ENCODE measurements around the gene NMU.
"Not testable (repeated sequence)": the region's sequence is repeated elsewhere in the genome, so short reads cannot be mapped to it uniquely, and the experiment has no call there.

The NMU gene

DNA sequence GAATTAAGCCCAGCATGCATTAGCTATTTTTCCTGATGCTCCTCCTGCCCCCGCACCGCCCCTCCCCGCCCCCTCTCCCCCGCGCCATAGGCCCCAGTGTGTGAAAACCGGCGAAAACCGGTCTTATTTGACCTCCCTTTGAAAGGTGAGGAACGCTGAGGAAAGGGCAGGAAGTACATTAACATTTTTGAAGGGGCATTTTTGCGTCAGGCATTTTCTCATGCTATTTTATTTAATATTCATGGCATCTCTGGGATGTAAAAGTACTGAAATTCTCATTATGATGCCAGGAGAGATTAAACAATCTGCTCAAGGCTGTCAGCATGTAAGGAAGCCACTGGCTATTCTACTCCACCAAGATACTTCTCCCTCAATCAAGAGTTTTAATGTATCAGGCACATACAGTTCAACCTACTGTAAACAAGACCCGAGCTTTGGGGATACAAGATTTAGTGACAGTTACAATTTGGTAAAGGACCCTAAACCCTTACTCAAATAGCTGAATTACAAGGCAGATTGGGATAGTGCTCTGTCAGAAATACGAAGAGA lies 1.2 kb upstream of the NMU start:
- TF ChIP-seq FOXP2 (optimal IDR thresholded peaks at IDR 0.05; ENCODE audit: control extremely low read depth, extremely low read length, insufficient read depth), result no peak
- no peak for TF ChIP-seq EZH2 (IDR thresholded peaks at IDR 0.05)
- TF ChIP-seq POLR2AphosphoS5 (IDR thresholded peaks at IDR 0.05; ENCODE audit: borderline replicate concordance, low read depth, low read length), result no peak
- DNase-seq (ENCODE audit: low read depth, low spot score), result no peak
- no peaks in the 10 kb centered on the region for H3K9me3 ChIP-seq (ENCODE audit: low read depth, low read length)
- no peak overlapping the region for H3K9ac ChIP-seq (ENCODE audit: insufficient read length)
- no peak overlapping the region for H3K4me3 ChIP-seq
- no peak overlapping the region for H3K27ac ChIP-seq
- H3K36me3 ChIP-seq (ENCODE audit: insufficient read depth, low read length), result no peaks in the 10 kb centered on the region

DNA sequence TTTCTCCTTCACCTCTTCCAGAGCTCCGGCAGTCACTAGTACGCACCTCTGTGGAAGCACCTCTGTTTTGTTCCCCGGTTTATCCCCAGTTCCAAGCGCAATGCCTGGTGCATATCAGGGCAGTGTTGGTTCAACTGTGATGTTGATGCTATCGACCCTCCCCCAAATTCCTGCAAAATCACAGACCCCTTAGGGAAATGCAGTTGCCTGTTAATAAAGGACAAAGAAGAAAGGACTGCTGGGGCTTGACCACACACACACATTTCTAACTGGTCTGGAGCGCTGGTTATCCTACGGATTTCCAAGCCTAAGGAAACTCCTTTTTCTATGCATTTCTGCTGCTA lies 530 bp upstream of the NMU start:
- H3K36me3 ChIP-seq (ENCODE audit: insufficient read depth, low read length), result no peaks in the 10 kb centered on the region
- no peak overlapping the region for H3K9ac ChIP-seq (ENCODE audit: insufficient read length)
- peak overlapping the region; percentile 60 for H3K4me3 ChIP-seq
- DNase-seq (ENCODE audit: low read depth, low spot score), result no peak
- no peak overlapping the region for H3K27ac ChIP-seq
- TF ChIP-seq EZH2 (IDR thresholded peaks at IDR 0.05) (no peak), POLR2AphosphoS5 (IDR thresholded peaks at IDR 0.05; ENCODE audit: borderline replicate concordance, low read depth, low read length) (no peak), FOXP2 (optimal IDR thresholded peaks at IDR 0.05; ENCODE audit: control extremely low read depth, extremely low read length, insufficient read depth) (no peak)
- no peaks in the 10 kb centered on the region for H3K9me3 ChIP-seq (ENCODE audit: low read depth, low read length)

DNA sequence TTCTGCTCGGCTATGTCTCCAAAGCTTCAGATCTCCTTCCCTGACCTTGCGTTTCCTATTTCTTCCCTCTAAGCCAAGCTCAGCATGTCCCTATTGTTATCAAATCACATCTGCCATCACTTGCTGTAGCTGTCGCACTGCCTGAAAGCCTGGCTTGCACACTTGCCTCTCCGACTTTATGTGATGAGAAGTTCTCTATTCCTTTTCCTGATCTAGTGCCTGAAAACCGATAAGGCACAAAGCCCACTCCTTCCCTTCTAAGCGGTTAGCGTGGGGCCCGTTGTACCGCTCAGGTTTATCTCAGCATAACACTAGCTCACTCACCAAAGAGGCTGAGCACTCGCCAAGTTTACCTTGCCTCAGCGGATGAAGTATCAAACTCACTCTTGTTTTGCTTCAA lies 816 bp downstream of the NMU start:
- Histone ChIP-seq H3K36me3 (ENCODE audit: insufficient read depth, low read length) (no peaks in the 10 kb centered on the region), H3K27ac (no peak overlapping the region), H3K9ac (ENCODE audit: insufficient read length) (no peak overlapping the region), H3K4me3 (no peak overlapping the region), H3K9me3 (ENCODE audit: low read depth, low read length) (no peaks in the 10 kb centered on the region)
- TF ChIP-seq POLR2AphosphoS5 (IDR thresholded peaks at IDR 0.05; ENCODE audit: borderline replicate concordance, low read depth, low read length), result no peak
- no peak for TF ChIP-seq FOXP2 (optimal IDR thresholded peaks at IDR 0.05; ENCODE audit: control extremely low read depth, extremely low read length, insufficient read depth)
- TF ChIP-seq EZH2 (IDR thresholded peaks at IDR 0.05), result no peak
- no peak for DNase-seq (ENCODE audit: low read depth, low spot score)

DNA sequence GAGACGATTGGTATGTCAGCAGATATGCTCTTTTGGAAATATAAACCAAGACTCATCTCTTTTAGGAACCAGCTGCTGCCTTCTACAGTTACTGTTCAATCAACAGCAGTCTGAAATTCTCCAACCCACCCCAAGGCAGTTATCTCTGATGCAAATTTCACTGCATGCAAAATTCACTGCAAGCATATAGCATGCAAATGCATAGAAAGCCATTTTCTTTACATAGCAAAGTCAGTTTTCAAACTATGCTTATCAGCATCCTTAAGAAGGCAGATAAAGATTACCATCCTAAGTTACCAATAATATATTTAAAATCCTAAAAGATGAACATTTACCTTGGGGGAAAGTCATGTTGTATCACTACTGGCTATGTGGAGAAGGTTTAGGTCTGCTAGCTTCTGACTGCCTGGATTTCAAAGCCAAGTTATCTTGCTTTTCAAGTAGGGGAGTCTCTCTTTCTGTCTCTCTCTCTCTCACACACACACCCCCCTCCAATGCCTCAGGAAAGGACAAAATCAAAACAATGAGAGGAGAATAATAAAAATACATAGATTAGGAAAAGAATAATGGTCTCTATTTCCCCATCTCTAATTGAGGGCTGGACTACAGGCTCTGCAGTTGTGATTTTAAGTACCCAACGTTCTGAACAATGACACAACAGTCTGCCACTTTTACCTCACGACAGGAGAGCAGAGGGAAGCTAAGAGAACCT lies 1.5 kb downstream of the NMU start:
- Histone ChIP-seq H3K9me3 (ENCODE audit: low read depth, low read length) (no peaks in the 10 kb centered on the region), H3K27ac (no peak overlapping the region), H3K36me3 (ENCODE audit: insufficient read depth, low read length) (no peaks in the 10 kb centered on the region), H3K4me3 (no peak overlapping the region), H3K9ac (ENCODE audit: insufficient read length) (no peak overlapping the region)
- no peak for TF ChIP-seq EZH2 (IDR thresholded peaks at IDR 0.05)
- no peak for TF ChIP-seq POLR2AphosphoS5 (IDR thresholded peaks at IDR 0.05; ENCODE audit: borderline replicate concordance, low read depth, low read length)
- no peak for TF ChIP-seq FOXP2 (optimal IDR thresholded peaks at IDR 0.05; ENCODE audit: control extremely low read depth, extremely low read length, insufficient read depth)
- no peak for DNase-seq (ENCODE audit: low read depth, low spot score)

DNA sequence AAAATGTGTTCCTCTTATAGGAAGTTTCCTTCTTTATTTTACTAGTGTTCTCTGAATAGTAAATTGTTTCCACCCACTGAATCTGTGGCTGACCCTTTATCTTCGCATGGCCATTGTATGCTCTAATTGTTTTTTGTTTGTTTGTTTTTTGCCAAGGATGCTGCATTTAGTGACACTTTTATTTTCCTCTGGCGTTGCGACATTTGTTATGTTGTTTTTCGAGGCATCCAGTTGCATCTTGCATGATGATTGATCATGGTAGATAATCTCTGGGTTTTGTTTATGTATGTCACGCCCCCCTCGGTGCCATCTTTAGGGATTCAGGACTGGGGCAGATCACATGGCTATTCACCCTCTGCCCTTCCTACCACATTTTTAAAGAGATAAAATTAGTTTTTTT lies 2.2 kb downstream of the NMU start:
- no peak for DNase-seq (ENCODE audit: low read depth, low spot score)
- Histone ChIP-seq H3K4me3 (no peak overlapping the region), H3K36me3 (ENCODE audit: insufficient read depth, low read length) (no peaks in the 10 kb centered on the region), H3K9ac (ENCODE audit: insufficient read length) (no peak overlapping the region), H3K9me3 (ENCODE audit: low read depth, low read length) (no peaks in the 10 kb centered on the region), H3K27ac (no peak overlapping the region)
- TF ChIP-seq POLR2AphosphoS5 (IDR thresholded peaks at IDR 0.05; ENCODE audit: borderline replicate concordance, low read depth, low read length) (no peak), FOXP2 (optimal IDR thresholded peaks at IDR 0.05; ENCODE audit: control extremely low read depth, extremely low read length, insufficient read depth) (no peak), EZH2 (IDR thresholded peaks at IDR 0.05) (no peak)

DNA sequence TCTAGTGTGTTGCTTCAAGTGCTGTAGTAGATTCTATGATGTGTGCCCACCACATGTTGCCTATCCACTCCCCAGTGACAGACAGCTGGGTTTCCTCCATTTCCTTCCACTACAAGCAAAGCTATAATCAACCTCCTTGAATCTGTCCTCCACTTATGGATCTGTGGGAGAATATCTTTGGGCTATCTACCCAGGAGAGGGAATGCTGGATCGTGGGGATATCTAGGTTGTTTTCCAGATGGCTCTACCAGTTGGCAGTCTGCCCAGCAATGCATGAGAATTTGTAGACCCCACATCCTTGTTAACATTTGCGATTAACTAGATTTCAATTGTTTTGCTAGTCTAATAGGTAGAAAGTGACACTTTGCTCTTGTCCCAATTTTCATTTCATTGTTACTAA lies 10.3 kb downstream of the NMU start:
- Histone ChIP-seq H3K4me3 (no peak overlapping the region), H3K9me3 (ENCODE audit: low read depth, low read length) (no peaks in the 10 kb centered on the region), H3K36me3 (ENCODE audit: insufficient read depth, low read length) (no peaks in the 10 kb centered on the region), H3K9ac (ENCODE audit: insufficient read length) (no peak overlapping the region), H3K27ac (no peak overlapping the region)
- DNase-seq (ENCODE audit: low read depth, low spot score), result no peak
- TF ChIP-seq EZH2 (IDR thresholded peaks at IDR 0.05) (no peak), FOXP2 (optimal IDR thresholded peaks at IDR 0.05; ENCODE audit: control extremely low read depth, extremely low read length, insufficient read depth) (no peak), POLR2AphosphoS5 (IDR thresholded peaks at IDR 0.05; ENCODE audit: borderline replicate concordance, low read depth, low read length) (no peak)

DNA sequence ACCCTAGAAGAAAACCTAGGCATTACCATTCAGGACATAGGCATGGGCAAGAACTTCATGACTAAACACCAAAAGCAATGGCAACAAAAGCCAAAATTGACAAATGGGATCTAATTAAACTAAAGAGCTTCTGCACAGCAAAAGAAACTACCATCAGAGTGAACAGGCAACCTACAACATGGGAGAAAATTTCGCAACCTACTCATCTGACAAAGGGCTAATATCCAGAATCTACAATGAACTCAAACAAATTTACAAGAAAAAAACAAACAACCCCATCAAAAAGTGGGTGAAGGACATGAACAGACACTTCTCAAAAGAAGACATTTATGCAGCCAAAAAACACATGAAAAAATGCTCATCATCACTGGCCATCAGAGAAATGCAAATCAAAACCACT lies 12.0 kb downstream of the NMU start:
- not testable (repeated sequence) for H3K4me3 ChIP-seq; H3K9ac ChIP-seq (ENCODE audit: insufficient read length); DNase-seq (ENCODE audit: low read depth, low spot score); H3K36me3 ChIP-seq (ENCODE audit: insufficient read depth, low read length); H3K9me3 ChIP-seq (ENCODE audit: low read depth, low read length); H3K27ac ChIP-seq

DNA sequence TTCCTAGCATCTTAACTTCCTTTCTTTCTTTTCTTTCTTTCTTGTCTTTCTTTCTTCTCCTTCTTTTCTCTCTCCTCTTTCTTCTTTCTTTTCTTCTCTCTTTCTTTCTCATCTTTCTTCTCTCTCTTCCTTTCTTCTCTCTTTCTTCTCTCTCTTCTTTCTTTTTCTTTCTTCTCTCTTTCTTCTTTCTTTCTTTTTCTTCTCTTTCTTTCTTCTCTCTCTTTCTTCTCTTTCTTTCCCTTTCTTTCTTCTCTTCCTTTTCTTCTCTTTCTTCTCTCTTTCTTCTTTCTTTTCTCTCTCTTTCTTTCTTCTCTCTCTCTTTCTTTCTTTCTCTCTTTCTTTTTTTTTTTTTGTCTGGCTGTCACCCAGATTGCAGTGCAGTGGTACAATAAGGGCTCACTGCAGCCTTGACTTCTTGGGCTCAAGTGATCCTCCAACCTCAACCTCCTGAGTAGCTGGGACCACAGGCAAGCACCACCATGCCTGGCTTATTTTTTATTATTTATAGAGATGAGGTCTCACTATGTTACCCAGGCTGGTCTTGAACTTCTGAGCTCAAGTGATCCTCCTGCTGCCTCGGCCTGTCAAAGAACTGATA lies 17.5 kb downstream of the NMU start:
- Histone ChIP-seq H3K4me3 (no peak overlapping the region), H3K9ac (ENCODE audit: insufficient read length) (no peak overlapping the region), H3K9me3 (ENCODE audit: low read depth, low read length) (no peaks in the 10 kb centered on the region), H3K36me3 (ENCODE audit: insufficient read depth, low read length) (no peaks in the 10 kb centered on the region), H3K27ac (no peak overlapping the region)
- TF ChIP-seq FOXP2 (optimal IDR thresholded peaks at IDR 0.05; ENCODE audit: control extremely low read depth, extremely low read length, insufficient read depth) (no peak), POLR2AphosphoS5 (IDR thresholded peaks at IDR 0.05; ENCODE audit: borderline replicate concordance, low read depth, low read length) (no peak), EZH2 (IDR thresholded peaks at IDR 0.05) (no peak)
- no peak for DNase-seq (ENCODE audit: low read depth, low spot score)

Data from SK-N-MC (cell line).